HepG2 (cell line): ENCODE results near the gene CTPS2. TPM values are rescaled to one million over a fixed set of nuclear protein-coding genes. Genes with fewer than 3 reads are reported as not detected.
A peak's percentile ranks its signal among the peaks of the same experiment; 100 is the strongest.

Experiments
- AHR ChIP-seq: IDR thresholded peaks from 2 replicates; pipeline ENCODE4 v1.6.1; 2018; ENCODE audit warnings: missing genetic modification reagents, missing compliant biosample characterization
- ARID4A ChIP-seq: sonication (generic); formaldehyde crosslinking; IDR thresholded peaks from 2 replicates; pipeline ENCODE4 v1.5.0; 2020; ENCODE audit warnings: mild to moderate bottlenecking, missing genetic modification reagents, borderline replicate concordance
- ATF1 ChIP-seq: IDR thresholded peaks from 2 replicates; pipeline ENCODE4 v1.6.1; 2016; ENCODE audit warnings: mild to moderate bottlenecking, control low read depth
- GTF2F1 ChIP-seq: fragments of 150-350 bp; IDR thresholded peaks from 2 replicates; pipeline ENCODE4 v1.6.1; 2014; ENCODE audit warnings: low read length
- HNRNPUL1 ChIP-seq: fragments of 200-400 bp; formaldehyde crosslinking; IDR thresholded peaks from 2 replicates; pipeline ENCODE4 v1.6.1; 2017; ENCODE audit warnings: low read depth, mild to moderate bottlenecking, low read length, moderate library complexity
- REL ChIP-seq: sonication (generic); formaldehyde crosslinking; conservative IDR thresholded peaks from 2 replicates; pipeline ENCODE4 v1.8.0; 2022; ENCODE audit warnings: mild to moderate bottlenecking, missing genetic modification reagents, moderate library complexity
- RXRA ChIP-seq: sonication (generic); formaldehyde crosslinking; IDR thresholded peaks from 2 replicates; pipeline ENCODE4 v1.5.1; 2020; ENCODE audit warnings: missing genetic modification reagents
- WIZ ChIP-seq: sonication (generic); formaldehyde crosslinking; IDR thresholded peaks from 2 replicates; pipeline ENCODE4 v1.5.1; 2020; ENCODE audit warnings: mild to moderate bottlenecking, missing genetic modification reagents
- ZNF446 ChIP-seq: sonication (generic); formaldehyde crosslinking; IDR thresholded peaks from 2 replicates; pipeline ENCODE4 v1.5.0; 2020; ENCODE audit warnings: mild to moderate bottlenecking, missing genetic modification reagents
- polyA plus RNA-seq, 8 experiments: library from polyadenylated mRNA; depleted of rRNA in 3 of 8; stranded (reverse) in 7 of 8; unstranded in 1 of 8; fragments of >200 nt; fragmentation: Illumina TruSeq in 4 of 8; extraction: Trizol in 4 of 8; gene quantifications; 2 replicates each; pipeline versions ENCODE4 v1.2.1 to v1.2.3, GENCODE V29; 2011 to 2016; ENCODE audit warnings: low read depth in 4 of 8, missing spikeins in 1 of 8, mixed read lengths in 1 of 8; ENCODE audit not compliant: insufficient read depth in 1 of 8
- total RNA-seq, 5 experiments: library from RNA; depleted of rRNA; stranded (reverse); fragments of >200 nt; fragmentation: Illumina TruSeq; extraction: Trizol; gene quantifications; 2 replicates each; pipeline ENCODE4 v1.2.3, GENCODE V29; 2016; ENCODE audit warnings: low read depth in 1 of 5
- TF ChIP-seq, protein P1 (sequence below): IDR thresholded peaks from 2 replicates; pipeline ENCODE4 v1.6.1; 2016; ENCODE audit warnings: missing compliant biosample characterization, missing genetic modification reagents, borderline replicate concordance
- TF ChIP-seq, protein P2 (sequence below): sonication (generic); formaldehyde crosslinking; conservative IDR thresholded peaks from 2 replicates; pipeline ENCODE4 v1.8.1; 2023; ENCODE audit warnings: missing genetic modification reagents
- TF ChIP-seq, protein P3 (sequence below), 2 experiments: fragments of 450-650 bp in 1 of 2; sonication (generic) in 1 of 2; formaldehyde crosslinking in 1 of 2; IDR thresholded peaks; 2 replicates each; pipeline versions ENCODE4 v1.6.1 to v1.8.0; 2016 to 2022; ENCODE audit warnings: antibody characterized with exemption in 1 of 2, mild to moderate bottlenecking in 1 of 2, missing genetic modification reagents in 1 of 2

Gene CTPS2
- total and polyA plus RNA-seq, 2 of the 13 experiments (the other 11 are each of a cell fraction or from before 2014, with no cell fraction given): 10.3 to 26.1 TPM

GRCh38 chrX:16719334-16720084 lies 7.0 kb upstream of the CTPS2 start, which contains the start of gene SYAP1 (continued):
- TF ChIP-seq, protein P1, sequence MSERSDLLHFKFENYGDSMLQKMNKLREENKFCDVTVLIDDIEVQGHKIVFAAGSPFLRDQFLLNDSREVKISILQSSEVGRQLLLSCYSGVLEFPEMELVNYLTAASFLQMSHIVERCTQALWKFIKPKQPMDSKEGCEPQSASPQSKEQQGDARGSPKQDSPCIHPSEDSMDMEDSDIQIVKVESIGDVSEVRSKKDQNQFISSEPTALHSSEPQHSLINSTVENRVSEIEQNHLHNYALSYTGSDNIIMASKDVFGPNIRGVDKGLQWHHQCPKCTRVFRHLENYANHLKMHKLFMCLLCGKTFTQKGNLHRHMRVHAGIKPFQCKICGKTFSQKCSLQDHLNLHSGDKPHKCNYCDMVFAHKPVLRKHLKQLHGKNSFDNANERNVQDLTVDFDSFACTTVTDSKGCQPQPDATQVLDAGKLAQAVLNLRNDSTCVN (CRISPR knock-in tag): no peak
- peak; percentile 95 for TF ChIP-seq ATF1
- no peak for TF ChIP-seq ZNF446 (CRISPR knock-in tag)
- no peak for TF ChIP-seq WIZ (CRISPR knock-in tag)
- TF ChIP-seq, protein P2, sequence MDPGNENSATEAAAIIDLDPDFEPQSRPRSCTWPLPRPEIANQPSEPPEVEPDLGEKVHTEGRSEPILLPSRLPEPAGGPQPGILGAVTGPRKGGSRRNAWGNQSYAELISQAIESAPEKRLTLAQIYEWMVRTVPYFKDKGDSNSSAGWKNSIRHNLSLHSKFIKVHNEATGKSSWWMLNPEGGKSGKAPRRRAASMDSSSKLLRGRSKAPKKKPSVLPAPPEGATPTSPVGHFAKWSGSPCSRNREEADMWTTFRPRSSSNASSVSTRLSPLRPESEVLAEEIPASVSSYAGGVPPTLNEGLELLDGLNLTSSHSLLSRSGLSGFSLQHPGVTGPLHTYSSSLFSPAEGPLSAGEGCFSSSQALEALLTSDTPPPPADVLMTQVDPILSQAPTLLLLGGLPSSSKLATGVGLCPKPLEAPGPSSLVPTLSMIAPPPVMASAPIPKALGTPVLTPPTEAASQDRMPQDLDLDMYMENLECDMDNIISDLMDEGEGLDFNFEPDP (CRISPR knock-in tag): no peak
- no peak for TF ChIP-seq AHR (CRISPR knock-in tag)
- TF ChIP-seq RXRA (CRISPR knock-in tag): peak; percentile 27; the same call in 1 of the 2 replicates
- no peak for TF ChIP-seq HNRNPUL1
- no peak for TF ChIP-seq REL (CRISPR knock-in tag)
- TF ChIP-seq, protein P3, sequence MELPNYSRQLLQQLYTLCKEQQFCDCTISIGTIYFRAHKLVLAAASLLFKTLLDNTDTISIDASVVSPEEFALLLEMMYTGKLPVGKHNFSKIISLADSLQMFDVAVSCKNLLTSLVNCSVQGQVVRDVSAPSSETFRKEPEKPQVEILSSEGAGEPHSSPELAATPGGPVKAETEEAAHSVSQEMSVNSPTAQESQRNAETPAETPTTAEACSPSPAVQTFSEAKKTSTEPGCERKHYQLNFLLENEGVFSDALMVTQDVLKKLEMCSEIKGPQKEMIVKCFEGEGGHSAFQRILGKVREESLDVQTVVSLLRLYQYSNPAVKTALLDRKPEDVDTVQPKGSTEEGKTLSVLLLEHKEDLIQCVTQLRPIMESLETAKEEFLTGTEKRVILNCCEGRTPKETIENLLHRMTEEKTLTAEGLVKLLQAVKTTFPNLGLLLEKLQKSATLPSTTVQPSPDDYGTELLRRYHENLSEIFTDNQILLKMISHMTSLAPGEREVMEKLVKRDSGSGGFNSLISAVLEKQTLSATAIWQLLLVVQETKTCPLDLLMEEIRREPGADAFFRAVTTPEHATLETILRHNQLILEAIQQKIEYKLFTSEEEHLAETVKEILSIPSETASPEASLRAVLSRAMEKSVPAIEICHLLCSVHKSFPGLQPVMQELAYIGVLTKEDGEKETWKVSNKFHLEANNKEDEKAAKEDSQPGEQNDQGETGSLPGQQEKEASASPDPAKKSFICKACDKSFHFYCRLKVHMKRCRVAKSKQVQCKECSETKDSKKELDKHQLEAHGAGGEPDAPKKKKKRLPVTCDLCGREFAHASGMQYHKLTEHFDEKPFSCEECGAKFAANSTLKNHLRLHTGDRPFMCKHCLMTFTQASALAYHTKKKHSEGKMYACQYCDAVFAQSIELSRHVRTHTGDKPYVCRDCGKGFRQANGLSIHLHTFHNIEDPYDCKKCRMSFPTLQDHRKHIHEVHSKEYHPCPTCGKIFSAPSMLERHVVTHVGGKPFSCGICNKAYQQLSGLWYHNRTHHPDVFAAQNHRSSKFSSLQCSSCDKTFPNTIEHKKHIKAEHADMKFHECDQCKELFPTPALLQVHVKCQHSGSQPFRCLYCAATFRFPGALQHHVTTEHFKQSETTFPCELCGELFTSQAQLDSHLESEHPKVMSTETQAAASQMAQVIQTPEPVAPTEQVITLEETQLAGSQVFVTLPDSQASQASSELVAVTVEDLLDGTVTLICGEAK (IDR thresholded peaks at IDR 0.05): 0 out of 2 replicates have a peak, but pooled peaks have one; percentile 7
- TF ChIP-seq, protein P3 (CRISPR knock-in tag; IDR thresholded peaks at IDR 0.05): no peak; the same call in 1 of the 2 replicates
- peak; percentile 77; the same call in 1 of the 2 replicates for TF ChIP-seq ARID4A (CRISPR knock-in tag)
- no peak for TF ChIP-seq GTF2F1
